AG09309 (cell line): ENCODE results near the gene NKX1-1.

Experiments used
- DNase-seq: peaks from one replicate; pipeline ENCODE4 v3.0.0-alpha.2; 2010; ENCODE audit warnings: low read depth
- H3K4me3 ChIP-seq: 2 replicates; pipeline ENCODE4 v1.5.1; 2011; ENCODE audit warnings: mild to moderate bottlenecking, low read depth, low read length, moderate library complexity; ENCODE audit not compliant: control insufficient read depth
- TF ChIP-seq, protein P1 (sequence below): IDR thresholded peaks from 2 replicates; pipeline ENCODE4 v1.5.1; 2011; ENCODE audit warnings: mild to moderate bottlenecking, low read depth, low read length, inconsistent platforms; ENCODE audit not compliant: insufficient read depth, control insufficient read depth; ENCODE audit errors: missing control alignments

NKX1-1 gene

DNA sequence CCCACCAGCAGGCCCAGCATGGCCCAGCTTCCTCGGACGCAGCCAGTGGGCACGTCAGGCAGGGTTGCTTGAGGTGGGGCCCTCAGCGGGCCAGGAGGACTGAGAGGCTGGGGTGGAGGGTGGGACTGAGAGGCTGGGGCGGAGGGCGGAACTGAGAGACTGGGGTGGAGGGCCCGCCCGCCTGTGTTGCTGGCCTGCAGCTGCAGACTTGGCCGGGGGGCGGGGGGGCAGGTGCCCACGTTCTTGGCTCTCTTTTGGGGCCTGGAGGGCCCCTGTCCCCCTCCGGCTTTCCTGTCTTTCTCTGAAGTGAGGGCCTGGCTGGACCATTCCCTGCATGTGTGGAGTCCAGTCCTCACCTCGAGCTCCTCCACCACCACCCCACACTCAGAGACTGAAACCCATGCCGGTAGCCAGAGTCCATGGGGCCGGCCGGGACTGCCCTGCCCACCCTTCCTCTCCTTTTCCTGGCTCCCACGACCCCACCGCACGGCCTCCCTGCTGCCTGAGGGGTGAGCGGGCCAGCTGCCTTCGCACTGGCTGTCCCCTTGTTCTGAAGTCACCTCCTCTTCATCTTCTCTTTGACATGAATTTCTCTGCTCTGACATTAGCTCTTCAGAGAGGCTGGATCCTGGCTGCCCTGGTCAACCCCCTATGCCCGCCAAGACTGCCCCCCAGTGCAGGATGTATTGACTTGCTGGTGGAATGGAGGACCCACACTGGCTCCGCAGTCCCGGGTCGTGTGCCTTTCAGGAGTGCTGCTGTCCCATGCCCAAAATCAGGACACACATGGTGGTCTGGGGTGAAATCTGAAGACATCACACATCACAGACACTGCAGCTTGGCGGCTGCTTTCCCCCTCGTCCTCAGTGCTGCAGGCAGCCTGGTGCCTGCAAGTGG, 10.1 kb upstream of the NKX1-1 start:
- no peak overlapping the region for H3K4me3 ChIP-seq
- no peak for DNase-seq
- TF ChIP-seq, protein P1, sequence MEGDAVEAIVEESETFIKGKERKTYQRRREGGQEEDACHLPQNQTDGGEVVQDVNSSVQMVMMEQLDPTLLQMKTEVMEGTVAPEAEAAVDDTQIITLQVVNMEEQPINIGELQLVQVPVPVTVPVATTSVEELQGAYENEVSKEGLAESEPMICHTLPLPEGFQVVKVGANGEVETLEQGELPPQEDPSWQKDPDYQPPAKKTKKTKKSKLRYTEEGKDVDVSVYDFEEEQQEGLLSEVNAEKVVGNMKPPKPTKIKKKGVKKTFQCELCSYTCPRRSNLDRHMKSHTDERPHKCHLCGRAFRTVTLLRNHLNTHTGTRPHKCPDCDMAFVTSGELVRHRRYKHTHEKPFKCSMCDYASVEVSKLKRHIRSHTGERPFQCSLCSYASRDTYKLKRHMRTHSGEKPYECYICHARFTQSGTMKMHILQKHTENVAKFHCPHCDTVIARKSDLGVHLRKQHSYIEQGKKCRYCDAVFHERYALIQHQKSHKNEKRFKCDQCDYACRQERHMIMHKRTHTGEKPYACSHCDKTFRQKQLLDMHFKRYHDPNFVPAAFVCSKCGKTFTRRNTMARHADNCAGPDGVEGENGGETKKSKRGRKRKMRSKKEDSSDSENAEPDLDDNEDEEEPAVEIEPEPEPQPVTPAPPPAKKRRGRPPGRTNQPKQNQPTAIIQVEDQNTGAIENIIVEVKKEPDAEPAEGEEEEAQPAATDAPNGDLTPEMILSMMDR = no peak

DNA sequence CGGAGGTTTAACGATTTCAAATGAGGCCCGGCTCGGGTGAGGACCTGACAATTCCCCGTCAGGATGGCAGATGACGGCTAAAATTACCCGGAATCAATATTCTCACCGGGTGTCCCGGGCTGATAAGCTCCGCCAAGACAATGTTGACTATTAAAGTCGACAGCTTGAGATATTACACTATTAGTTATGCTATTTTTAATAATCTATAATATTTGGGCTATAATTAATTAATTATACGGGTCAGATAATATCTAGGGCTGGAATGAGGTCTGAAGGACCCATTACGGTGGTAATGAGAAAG, 9.4 kb upstream of the NKX1-1 start:
- H3K4me3 ChIP-seq = no peak overlapping the region
- TF ChIP-seq, protein P1 = no peak
- no peak for DNase-seq

- H3K4me3 ChIP-seq = no peak overlapping the region
- TF ChIP-seq, protein P1 = no peak
- DNase-seq = no peak
These were observed 8.8 kb upstream of the NKX1-1 start for GRCh38 chr4:1414831-1415680.

GRCh38 chr4:1413687-1414479, 7.6 kb upstream of the NKX1-1 start:
- TF ChIP-seq, protein P1 = no peak
- no peak for DNase-seq

GRCh38 chr4:1413204-1413663, 7.0 kb upstream of the NKX1-1 start:
- H3K4me3 ChIP-seq = no peak overlapping the region
- DNase-seq = no peak
- TF ChIP-seq, protein P1 = no peak

More at GRCh38 chr4:1413687-1414479, 7.6 kb upstream of the NKX1-1 start:
- H3K4me3 ChIP-seq = no peak overlapping the region
